Measurements from ENCODE around the gene GPC4. TPM values are rescaled to one million over a fixed set of nuclear protein-coding genes. Genes with fewer than 3 reads are reported as not detected.

GPC4 gene
- total RNA-seq, 4 donors from 2014 or later = 6.6 to 27.6 (median 11.1) TPM

DNA sequence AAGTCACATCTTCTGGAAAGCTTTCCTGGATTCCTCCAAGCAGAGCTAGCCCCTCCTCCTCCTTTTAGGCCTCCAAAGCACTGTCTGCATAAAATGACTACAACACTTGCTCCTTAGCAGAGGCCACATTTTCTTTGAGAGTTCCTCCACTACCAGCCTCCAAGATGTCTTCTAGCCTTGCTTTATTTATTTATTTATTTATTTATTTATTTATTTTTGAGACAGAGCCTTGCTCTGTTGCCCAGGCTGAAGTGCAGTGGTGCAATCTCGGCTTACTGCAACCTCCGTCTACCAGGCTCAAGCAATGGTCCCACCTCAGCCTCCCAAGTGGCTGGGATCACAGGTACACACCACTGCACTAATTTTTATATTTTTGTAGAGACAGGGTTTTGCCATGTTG lies 4.6 kb upstream of the GPC4 start:
- ATAC-seq (ENCODE audit: low FRiP score) = no peak
- TF ChIP-seq, protein P1, sequence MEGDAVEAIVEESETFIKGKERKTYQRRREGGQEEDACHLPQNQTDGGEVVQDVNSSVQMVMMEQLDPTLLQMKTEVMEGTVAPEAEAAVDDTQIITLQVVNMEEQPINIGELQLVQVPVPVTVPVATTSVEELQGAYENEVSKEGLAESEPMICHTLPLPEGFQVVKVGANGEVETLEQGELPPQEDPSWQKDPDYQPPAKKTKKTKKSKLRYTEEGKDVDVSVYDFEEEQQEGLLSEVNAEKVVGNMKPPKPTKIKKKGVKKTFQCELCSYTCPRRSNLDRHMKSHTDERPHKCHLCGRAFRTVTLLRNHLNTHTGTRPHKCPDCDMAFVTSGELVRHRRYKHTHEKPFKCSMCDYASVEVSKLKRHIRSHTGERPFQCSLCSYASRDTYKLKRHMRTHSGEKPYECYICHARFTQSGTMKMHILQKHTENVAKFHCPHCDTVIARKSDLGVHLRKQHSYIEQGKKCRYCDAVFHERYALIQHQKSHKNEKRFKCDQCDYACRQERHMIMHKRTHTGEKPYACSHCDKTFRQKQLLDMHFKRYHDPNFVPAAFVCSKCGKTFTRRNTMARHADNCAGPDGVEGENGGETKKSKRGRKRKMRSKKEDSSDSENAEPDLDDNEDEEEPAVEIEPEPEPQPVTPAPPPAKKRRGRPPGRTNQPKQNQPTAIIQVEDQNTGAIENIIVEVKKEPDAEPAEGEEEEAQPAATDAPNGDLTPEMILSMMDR (IDR thresholded peaks at IDR 0.05) = no peak
- no peak for DNase-seq (ENCODE audit: low spot score)

- no peak for DNase-seq (ENCODE audit: low spot score)
- no peak for ATAC-seq (ENCODE audit: low FRiP score)
- TF ChIP-seq, protein P1 (IDR thresholded peaks at IDR 0.05) = no peak
Observed at GRCh38 chrX:133418588-133418987, 3.3 kb upstream of the GPC4 start.

DNA sequence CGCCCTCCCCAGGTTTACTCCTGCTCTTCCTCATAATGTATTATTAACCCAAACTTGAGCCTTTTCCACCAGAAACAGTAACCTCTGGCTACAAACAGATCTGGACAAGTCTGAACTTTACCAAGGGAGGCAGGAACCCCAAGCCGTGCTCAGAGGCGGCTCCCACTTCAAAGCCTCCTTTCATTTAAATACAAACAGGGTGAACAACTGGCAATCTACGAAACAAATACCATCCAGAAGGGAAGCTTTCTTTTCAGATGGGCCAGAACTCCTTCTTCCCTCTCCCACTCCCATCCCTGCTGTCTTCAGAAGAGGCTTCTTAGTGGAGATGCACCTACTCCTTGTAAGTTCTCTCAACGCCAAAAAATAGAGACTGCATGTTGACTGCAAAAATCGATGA lies 2.1 kb upstream of the GPC4 start:
- no peak for ATAC-seq (ENCODE audit: low FRiP score)
- TF ChIP-seq, protein P1 (IDR thresholded peaks at IDR 0.05) = no peak

GRCh38 chrX:133414406-133415275 lies 648 bp downstream of the GPC4 start:
- DNase-seq (ENCODE audit: low spot score) (no peak), ATAC-seq (ENCODE audit: low FRiP score) (peak; percentile 34)
- TF ChIP-seq, protein P1 (IDR thresholded peaks at IDR 0.05) = no peak

More for the DNA sequence above, 2.1 kb upstream of the GPC4 start:
- DNase-seq (ENCODE audit: low spot score) = no peak

GRCh38 chrX:133413218-133413925 lies 1.9 kb downstream of the GPC4 start:
- DNase-seq (ENCODE audit: low spot score) (no peak), ATAC-seq (ENCODE audit: low FRiP score) (no peak)
- TF ChIP-seq, protein P1 (IDR thresholded peaks at IDR 0.05) = no peak

DNA sequence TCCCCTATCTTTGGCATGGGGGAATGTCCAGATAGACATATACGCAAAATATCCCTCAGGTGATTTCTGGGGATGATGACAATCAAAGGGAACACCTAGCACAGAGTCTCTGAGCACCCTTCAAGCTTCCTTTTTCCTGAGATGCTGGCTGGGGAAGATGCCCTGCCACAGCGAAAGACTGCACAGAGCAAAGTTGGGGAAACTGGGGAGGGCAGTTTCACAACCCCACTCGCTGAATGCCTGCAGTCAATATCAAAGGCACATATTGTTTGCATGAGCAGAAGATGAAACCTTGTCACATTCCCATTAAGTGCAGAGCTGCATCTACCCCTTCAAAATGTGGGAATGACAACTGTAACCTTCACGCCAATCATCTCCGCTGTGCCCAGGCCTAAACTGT lies 2.6 kb downstream of the GPC4 start:
- no peak for ATAC-seq (ENCODE audit: low FRiP score)
- TF ChIP-seq, protein P1 (IDR thresholded peaks at IDR 0.05) = no peak
- no peak for DNase-seq (ENCODE audit: low spot score)

All from omental fat pad (tissue), 4 donors.